Measurements from ENCODE around the gene PRSS23. TPM values are rescaled to one million over a fixed set of nuclear protein-coding genes. Genes with fewer than 3 reads are reported as not detected.

PRSS23 gene
- total and polyA plus RNA-seq, 10 of the 15 experiments (the other 5 are each of a cell fraction or from before 2014, with no cell fraction given): 0.03 to 0.39 (median 0.16) TPM; not detected in 5

DNA sequence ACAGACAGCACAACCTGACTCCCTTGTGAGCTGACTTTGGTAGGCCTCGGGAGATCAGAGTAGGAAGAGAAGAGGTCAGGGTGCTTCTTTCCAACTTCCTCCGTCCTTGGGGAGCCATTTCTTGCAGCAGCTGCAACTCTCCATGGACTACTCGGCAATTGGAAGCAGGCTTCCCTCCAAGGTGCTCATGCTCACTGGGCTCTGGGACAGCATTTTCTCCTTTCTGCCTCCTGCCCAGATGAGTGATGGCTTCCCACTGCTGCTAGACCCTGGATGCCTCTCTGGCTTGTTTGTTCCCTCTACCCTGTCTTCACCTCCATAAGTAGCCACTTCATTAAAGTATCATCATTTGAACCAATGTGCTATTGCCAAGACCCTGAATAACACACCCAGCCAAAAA is 8.2 kb upstream of the PRSS23 start:
- POLR2A ChIA-PET: no interaction called here
- no TSS peak for BruUV-seq (replicated peaks)
- Histone ChIP-seq H3K4me1 (ENCODE audit: control insufficient read depth, insufficient read depth, low read length) (no peaks in the 10 kb centered on the region), H3K4me2 (ENCODE audit: control insufficient read depth, insufficient read depth) (no peak overlapping the region), H3K27me3 (replicated peaks in 1 of 2; ENCODE audit: control insufficient read depth in 2 of 2, insufficient read depth in 2 of 2, low read length in 1 of 2) (peaks cover 0 to 2% of the 10 kb centered on the region in 2 experiments; a peak in 1 of 4 replicates), H3K4me3 (no peak overlapping the region), H3K36me3 (ENCODE audit: control insufficient read depth in 2 of 2, insufficient read depth in 2 of 2, low read length in 1 of 2) (no peaks in the 10 kb centered on the region), H3K9ac (ENCODE audit: control insufficient read depth, insufficient read depth, low read length) (no peak overlapping the region), H2AFZ (ENCODE audit: control insufficient read depth, low read depth, low read length) (no peak overlapping the region), H3K27ac (ENCODE audit: control insufficient read depth, insufficient read depth) (no peak overlapping the region), H3K9me3 (replicated peaks; ENCODE audit: control insufficient read depth, insufficient read depth, low read length) (no peaks in the 10 kb centered on the region), H4K20me1 (ENCODE audit: control insufficient read depth, insufficient read depth) (no peaks in the 10 kb centered on the region), H3K79me2 (ENCODE audit: control insufficient read depth, insufficient read depth, low read length) (no peaks in the 10 kb centered on the region)
- ATAC-seq: no peak
- SMC1A ChIA-PET (ENCODE audit: uncharacterized antibody, unreplicated experiment): interaction anchor here (1.4 kb wide), 1 partner anchor 13 kb away, joined by 6 read pairs; no protein-coding TSS in a partner anchor
- CTCF ChIA-PET: interaction anchor here (1.3 to 1.8 kb wide), 2 partner anchors 9 to 184 kb away, joined by 3 to 4 read pairs; no protein-coding TSS in a partner anchor
- RAD21 ChIA-PET (ENCODE audit: unreplicated experiment): no interaction called here
- intact Hi-C loops (cut with micrococcal nuclease; ENCODE audit: unreplicated experiment) (no loop called here), in situ Hi-C loops (cut with MboI) (no loop called here)
- DNase-seq (ENCODE audit: low read depth, low spot score): no peak
- FAIRE-seq: no peak
- TF ChIP-seq ZNF622 (IDR thresholded peaks at IDR 0.05): no peak
- TF ChIP-seq SRF (IDR thresholded peaks at IDR 0.05; ENCODE audit: low read depth in 2 of 2, low read length in 2 of 2): no peak
- no peak for TF ChIP-seq IRF4 (IDR thresholded peaks at IDR 0.05; ENCODE audit: low read depth, low read length)
- TF ChIP-seq BHLHE40 (IDR thresholded peaks at IDR 0.05; ENCODE audit: borderline replicate concordance in 1 of 2, low read depth in 2 of 2, low read length in 1 of 2): no peak
- no peak for TF ChIP-seq NBN (IDR thresholded peaks at IDR 0.05)
- no peak for TF ChIP-seq PAX5 (IDR thresholded peaks at IDR 0.05; ENCODE audit: borderline replicate concordance, low read depth, low read length)
- TF ChIP-seq ZZZ3 (IDR thresholded peaks at IDR 0.05; ENCODE audit: control insufficient read depth, insufficient read length, low read depth): no peak
- TF ChIP-seq TCF12 (IDR thresholded peaks at IDR 0.05; ENCODE audit: low read depth, low read length): no peak
- no peak for TF ChIP-seq ZNF217 (IDR thresholded peaks at IDR 0.05)
- TF ChIP-seq, protein P1, sequence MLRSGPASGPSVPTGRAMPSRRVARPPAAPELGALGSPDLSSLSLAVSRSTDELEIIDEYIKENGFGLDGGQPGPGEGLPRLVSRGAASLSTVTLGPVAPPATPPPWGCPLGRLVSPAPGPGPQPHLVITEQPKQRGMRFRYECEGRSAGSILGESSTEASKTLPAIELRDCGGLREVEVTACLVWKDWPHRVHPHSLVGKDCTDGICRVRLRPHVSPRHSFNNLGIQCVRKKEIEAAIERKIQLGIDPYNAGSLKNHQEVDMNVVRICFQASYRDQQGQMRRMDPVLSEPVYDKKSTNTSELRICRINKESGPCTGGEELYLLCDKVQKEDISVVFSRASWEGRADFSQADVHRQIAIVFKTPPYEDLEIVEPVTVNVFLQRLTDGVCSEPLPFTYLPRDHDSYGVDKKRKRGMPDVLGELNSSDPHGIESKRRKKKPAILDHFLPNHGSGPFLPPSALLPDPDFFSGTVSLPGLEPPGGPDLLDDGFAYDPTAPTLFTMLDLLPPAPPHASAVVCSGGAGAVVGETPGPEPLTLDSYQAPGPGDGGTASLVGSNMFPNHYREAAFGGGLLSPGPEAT (IDR thresholded peaks at IDR 0.05; ENCODE audit: low read depth): no peak
- no peak for TF ChIP-seq NR2F1 (conservative IDR thresholded peaks at IDR 0.05)
- no peak for TF ChIP-seq HCFC1 (IDR thresholded peaks at IDR 0.05; ENCODE audit: low read length)
- no peak for TF ChIP-seq PML (IDR thresholded peaks at IDR 0.05; ENCODE audit: low read length)
- TF ChIP-seq FOS (IDR thresholded peaks at IDR 0.05; ENCODE audit: borderline replicate concordance, extremely low read depth, insufficient read length): no peak
- 25% methylated on average over 3 of the region's 3 CpGs for WGBS (ENCODE audit: insufficient coverage, insufficient replicate concordance, low lambda C conversion rate, missing lambda C conversion rate)
